Parathyroid adenoma (tissue), 2 donors: ENCODE results near the gene INPP4A.

Source experiments
- H2AFZ ChIP-seq: fragments of 300-600 bp; sonication (generic); one replicate; pipeline ENCODE4 v1.7.0; 2017; ENCODE audit warnings: antibody characterized with exemption, mild to moderate bottlenecking
- H3K27ac ChIP-seq: fragments of 300-600 bp; sonication (generic); one replicate; pipeline ENCODE4 v1.7.0; 2017
- H3K27me3 ChIP-seq: fragments of 300-600 bp; sonication (generic); one replicate; pipeline ENCODE4 v1.7.0; 2017; ENCODE audit warnings: low read length; ENCODE audit not compliant: control insufficient read depth, insufficient read depth
- H3K36me3 ChIP-seq: fragments of 300-600 bp; sonication (generic); one replicate; pipeline ENCODE4 v1.7.0; 2017; ENCODE audit warnings: low read length; ENCODE audit not compliant: control insufficient read depth, insufficient read depth
- H3K4me1 ChIP-seq: fragments of 300-600 bp; sonication (generic); one replicate; pipeline ENCODE4 v1.7.0; 2017; ENCODE audit warnings: control low read depth
- H3K4me2 ChIP-seq: fragments of 300-600 bp; sonication (generic); one replicate; pipeline ENCODE4 v1.7.0; 2017; ENCODE audit warnings: low read length
- H3K4me3 ChIP-seq: fragments of 300-600 bp; sonication (generic); one replicate; pipeline ENCODE4 v1.7.0; 2017; ENCODE audit warnings: low read depth, low read length
- H3K79me2 ChIP-seq: fragments of 300-600 bp; sonication (generic); one replicate; pipeline ENCODE4 v1.7.0; 2017; ENCODE audit warnings: control low read depth
- H3K9ac ChIP-seq: fragments of 300-600 bp; sonication (generic); one replicate; pipeline ENCODE4 v1.7.0; 2017; ENCODE audit warnings: mild to moderate bottlenecking
- H3K9me3 ChIP-seq: fragments of 300-600 bp; sonication (generic); one replicate; pipeline ENCODE4 v1.7.0; 2017; ENCODE audit warnings: low read length; ENCODE audit not compliant: control insufficient read depth
- CTCF ChIP-seq: fragments of 300-600 bp; sonication (generic); IDR thresholded peaks from one replicate; pipeline ENCODE4 v1.7.0; 2017; ENCODE audit warnings: antibody characterized with exemption, mild to moderate bottlenecking
- donor health status: primary hyperparathyroidism.

Gene INPP4A

DNA sequence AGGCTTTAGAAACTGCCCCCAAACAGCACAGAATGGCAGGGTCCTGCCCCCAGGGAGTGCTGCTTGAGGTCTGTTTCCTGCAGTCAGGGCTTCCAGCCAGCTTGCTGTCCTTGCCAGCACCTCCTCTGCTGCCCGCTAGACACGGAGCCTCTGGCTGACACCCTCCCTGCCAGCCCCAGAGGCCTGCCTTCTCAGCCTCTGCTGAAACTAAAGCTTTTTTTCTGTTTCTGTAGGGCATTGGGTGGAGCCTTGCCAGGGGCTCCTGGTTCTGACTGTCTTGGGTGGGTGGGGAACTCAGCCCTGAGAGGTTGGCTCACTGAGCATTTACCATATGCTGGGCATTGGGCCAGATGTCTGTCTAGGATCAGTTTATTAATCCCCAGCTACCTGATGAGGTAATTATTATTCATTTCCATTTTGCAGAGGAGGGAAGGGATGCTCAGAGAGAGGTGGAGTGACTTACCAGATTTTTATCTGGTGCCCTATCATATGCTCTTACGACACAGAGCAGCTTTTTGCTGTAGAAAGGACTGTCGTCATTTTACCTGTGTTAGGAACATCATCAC is 35.4 kb downstream of the INPP4A start:
- no peaks in the 10 kb centered on the region for H3K27me3 ChIP-seq
- H2AFZ ChIP-seq, result no peak overlapping the region
- H3K36me3 ChIP-seq, result no peaks in the 10 kb centered on the region
- H3K4me1 ChIP-seq, result peaks cover 21% of the 10 kb centered on the region
- no peaks in the 10 kb centered on the region for H3K9me3 ChIP-seq
- H3K27ac ChIP-seq, result no peak overlapping the region
- no peak overlapping the region for H3K4me2 ChIP-seq
- H3K79me2 ChIP-seq, result peaks cover 51% of the 10 kb centered on the region
- no peak overlapping the region for H3K4me3 ChIP-seq
- TF ChIP-seq CTCF, result no peak
- no peak overlapping the region for H3K9ac ChIP-seq

DNA sequence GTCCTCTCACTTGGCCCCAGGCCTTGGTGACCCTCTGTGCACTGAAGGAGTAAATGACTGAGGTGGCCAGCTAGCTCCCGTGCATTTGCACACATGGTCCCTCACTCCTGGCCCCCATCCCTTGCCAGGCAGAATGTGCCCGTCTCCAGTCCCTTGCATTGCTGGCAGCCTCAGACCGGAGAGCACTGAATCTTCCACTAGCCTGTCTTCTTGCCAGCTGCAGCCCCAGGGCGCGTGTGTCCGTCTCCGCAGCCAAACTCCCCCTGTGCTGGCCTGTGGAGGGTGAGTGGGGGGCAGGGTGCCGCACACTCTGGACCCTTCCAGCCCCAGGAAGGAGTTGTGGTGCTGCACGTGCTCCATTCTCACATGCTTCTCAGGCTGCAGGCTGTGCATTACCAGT is 35.9 kb downstream of the INPP4A start:
- H3K27ac ChIP-seq, result no peak overlapping the region
- H3K4me1 ChIP-seq, result peaks cover 26% of the 10 kb centered on the region
- H3K9ac ChIP-seq, result no peak overlapping the region
- no peak for TF ChIP-seq CTCF
- no peaks in the 10 kb centered on the region for H3K9me3 ChIP-seq
- no peak overlapping the region for H2AFZ ChIP-seq
- H3K36me3 ChIP-seq, result no peaks in the 10 kb centered on the region
- no peaks in the 10 kb centered on the region for H3K27me3 ChIP-seq
- H3K4me2 ChIP-seq, result no peak overlapping the region
- H3K79me2 ChIP-seq, result peaks cover 49% of the 10 kb centered on the region
- H3K4me3 ChIP-seq, result no peak overlapping the region

DNA sequence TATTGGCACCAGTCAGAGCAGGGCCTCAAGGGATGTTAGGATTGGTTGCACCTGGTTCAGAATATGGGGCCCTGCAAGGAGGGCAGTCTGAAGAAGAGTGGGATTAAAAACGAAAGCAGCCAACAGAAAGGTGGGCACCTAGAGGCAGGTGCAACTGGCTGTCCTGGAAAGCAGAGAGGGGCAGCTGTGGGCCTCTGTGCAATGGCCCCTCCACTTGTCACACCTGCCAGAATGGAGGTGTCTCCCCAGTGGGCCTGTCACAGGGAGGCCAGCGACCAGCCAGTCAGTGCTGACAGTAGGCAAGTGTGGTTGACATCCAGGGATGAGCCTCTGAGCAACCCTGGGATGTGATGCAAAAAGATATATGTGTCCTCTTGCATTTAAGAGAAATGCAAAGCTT is 37.7 kb downstream of the INPP4A start:
- no peaks in the 10 kb centered on the region for H3K36me3 ChIP-seq
- peaks cover 37% of the 10 kb centered on the region for H3K4me1 ChIP-seq
- H3K79me2 ChIP-seq, result peaks cover 36% of the 10 kb centered on the region
- H3K9ac ChIP-seq, result no peak overlapping the region
- no peaks in the 10 kb centered on the region for H3K9me3 ChIP-seq
- H3K27me3 ChIP-seq, result no peaks in the 10 kb centered on the region
- no peak overlapping the region for H3K27ac ChIP-seq
- no peak for TF ChIP-seq CTCF
- no peak overlapping the region for H2AFZ ChIP-seq
- no peak overlapping the region for H3K4me3 ChIP-seq
- H3K4me2 ChIP-seq, result no peak overlapping the region

- no peaks in the 10 kb centered on the region for H3K27me3 ChIP-seq
- no peak overlapping the region for H3K4me2 ChIP-seq
- no peaks in the 10 kb centered on the region for H3K36me3 ChIP-seq
- H2AFZ ChIP-seq, result no peak overlapping the region
- H3K4me1 ChIP-seq, result peaks cover 35% of the 10 kb centered on the region
- H3K27ac ChIP-seq, result no peak overlapping the region
- no peaks in the 10 kb centered on the region for H3K9me3 ChIP-seq
- H3K4me3 ChIP-seq, result no peak overlapping the region
- TF ChIP-seq CTCF, result no peak
- no peak overlapping the region for H3K9ac ChIP-seq
- H3K79me2 ChIP-seq, result peaks cover 27% of the 10 kb centered on the region
These were observed 38.7 kb downstream of the INPP4A start for GRCh38 chr2:98483257-98483861.

- no peak for TF ChIP-seq CTCF
- Histone ChIP-seq H3K27me3 (no peaks in the 10 kb centered on the region), H3K9ac (no peak overlapping the region), H3K9me3 (no peaks in the 10 kb centered on the region), H3K27ac (no peak overlapping the region), H3K4me1 (peaks cover 32% of the 10 kb centered on the region), H3K4me3 (no peak overlapping the region), H3K36me3 (no peaks in the 10 kb centered on the region), H3K4me2 (no peak overlapping the region), H3K79me2 (peaks cover 24% of the 10 kb centered on the region), H2AFZ (no peak overlapping the region)
These were observed 39.5 kb downstream of the INPP4A start for GRCh38 chr2:98484121-98484557.
